Measurements from ENCODE around the gene UBQLN1. TPM values are rescaled to one million over a fixed set of nuclear protein-coding genes. Genes with fewer than 3 reads are reported as not detected.

UBQLN1 gene
- total and polyA plus RNA-seq, 7 donors, result 89.3 to 237 (median 151) TPM

DNA sequence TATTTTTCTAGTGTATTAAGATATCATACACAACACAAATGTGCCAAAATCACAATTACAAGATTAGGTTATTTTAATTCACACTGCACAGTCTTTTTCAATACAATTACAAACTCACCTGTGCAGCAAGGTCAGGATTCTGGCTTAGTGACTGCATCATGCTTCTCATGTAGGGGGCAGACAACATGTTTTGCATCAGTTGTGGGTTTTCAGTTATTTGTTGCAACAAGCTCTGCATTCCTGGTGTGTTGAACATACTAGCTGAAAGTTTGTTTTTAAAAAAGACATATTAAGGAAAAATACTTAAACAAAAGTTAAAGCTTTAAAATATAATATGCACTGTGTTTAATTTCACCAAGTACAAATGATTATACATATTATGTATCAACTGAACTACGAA is 38.7 kb downstream of the UBQLN1 start:
- ATAC-seq (no peak), DNase-seq (no peak)
- Histone ChIP-seq H3K27me3 (ENCODE audit: insufficient read depth in 3 of 3, low read length in 2 of 3) (no peaks in the 10 kb centered on the region), H3K4me3 (no peak overlapping the region), H3K27ac (no peak overlapping the region), H3K4me1 (no peaks in the 10 kb centered on the region), H3K36me3 (ENCODE audit: insufficient read depth in 1 of 2, low read depth in 1 of 2) (peaks cover 5 to 97% of the 10 kb centered on the region in 2 donors), H3K9me3 (no peaks in the 10 kb centered on the region)
- intact Hi-C loops (cut with DNase I), result no loop called here
- TF ChIP-seq CTCF (IDR thresholded peaks at IDR 0.05), result no peak
- 98 to 100% (median 100%) methylated on average over 1 of the region's 1 CpG for WGBS, 3 donors

DNA sequence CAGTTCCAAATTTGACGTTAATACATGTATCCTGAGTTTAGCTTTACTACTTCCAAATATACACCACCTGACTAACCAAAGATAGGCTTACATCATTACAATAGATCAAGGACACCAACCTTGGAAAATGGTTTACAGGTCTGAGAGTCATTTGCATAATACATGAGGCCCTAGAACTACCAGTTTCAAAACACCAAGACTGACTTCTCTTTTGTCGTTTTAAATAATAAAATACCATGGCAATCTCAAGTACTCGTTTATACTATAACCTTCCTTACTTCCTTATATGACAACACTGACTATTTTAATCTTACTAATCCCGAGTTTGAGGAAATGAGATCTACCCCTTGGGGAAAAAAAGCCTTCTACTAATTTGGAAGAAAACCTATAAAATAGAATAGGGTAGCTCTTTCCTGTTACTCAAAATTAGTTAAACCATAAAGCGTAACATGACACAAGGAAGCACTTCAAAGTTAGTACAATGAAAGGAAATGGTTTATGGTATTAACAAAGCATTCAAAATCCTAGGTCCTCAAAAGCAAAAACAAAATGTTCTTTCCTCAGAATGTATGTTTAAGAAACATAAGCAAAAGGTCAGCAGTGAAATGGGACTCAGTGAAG is 42.1 kb downstream of the UBQLN1 start:
- no peak overlapping the region for H3K4me3 ChIP-seq
- no peak for DNase-seq
- TF ChIP-seq CTCF (IDR thresholded peaks at IDR 0.05), result no peak
- peak in 1 of 4 donors; percentile 8 for ATAC-seq
- no peak overlapping the region for H3K27ac ChIP-seq
- 46 to 58% (median 54%) methylated on average over 5 of the region's 5 CpGs for WGBS, 3 donors
- H3K9me3 ChIP-seq, result no peaks in the 10 kb centered on the region
- peaks cover 4 to 99% of the 10 kb centered on the region in 2 donors for H3K36me3 ChIP-seq (ENCODE audit: insufficient read depth in 1 of 2, low read depth in 1 of 2)
- intact Hi-C loops (cut with DNase I), result no loop called here
- H3K27me3 ChIP-seq (ENCODE audit: insufficient read depth in 3 of 3, low read length in 2 of 3), result no peaks in the 10 kb centered on the region
- no peaks in the 10 kb centered on the region for H3K4me1 ChIP-seq

DNA sequence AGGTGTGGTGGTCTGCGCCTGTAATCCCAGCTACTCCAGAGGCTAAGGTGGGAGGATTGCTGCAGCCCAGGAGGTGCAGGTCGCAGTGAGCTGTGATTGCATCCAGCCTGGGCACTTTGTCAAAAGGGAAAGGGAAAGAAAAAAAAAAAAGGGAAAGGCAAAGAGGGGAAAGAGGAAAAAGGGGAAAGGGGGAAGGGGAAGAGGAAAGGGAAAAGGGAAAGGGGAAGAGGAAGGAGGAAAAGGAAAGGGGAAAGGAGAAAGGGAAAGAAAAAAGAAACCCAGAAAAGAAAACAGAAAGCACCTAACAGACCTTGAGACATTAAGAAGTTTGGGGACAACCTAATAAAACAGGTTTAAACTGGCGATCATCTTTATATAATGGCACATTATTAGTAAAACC is 44.8 kb downstream of the UBQLN1 start:
- intact Hi-C loops (cut with DNase I), result no loop called here
- H3K27me3 ChIP-seq (ENCODE audit: insufficient read depth in 3 of 3, low read length in 2 of 3), result no peaks in the 10 kb centered on the region
- H3K36me3 ChIP-seq (ENCODE audit: insufficient read depth in 1 of 2, low read depth in 1 of 2), result peaks cover 12 to 99% of the 10 kb centered on the region in 2 donors
- no peaks in the 10 kb centered on the region for H3K4me1 ChIP-seq
- DNase-seq (no peak), ATAC-seq (no peak)
- WGBS, 3 donors, result 94 to 98% (median 96%) methylated on average over 3 of the region's 3 CpGs
- no peak overlapping the region for H3K27ac ChIP-seq
- no peak overlapping the region for H3K4me3 ChIP-seq
- no peak for TF ChIP-seq CTCF (IDR thresholded peaks at IDR 0.05)
- no peaks in the 10 kb centered on the region for H3K9me3 ChIP-seq

DNA sequence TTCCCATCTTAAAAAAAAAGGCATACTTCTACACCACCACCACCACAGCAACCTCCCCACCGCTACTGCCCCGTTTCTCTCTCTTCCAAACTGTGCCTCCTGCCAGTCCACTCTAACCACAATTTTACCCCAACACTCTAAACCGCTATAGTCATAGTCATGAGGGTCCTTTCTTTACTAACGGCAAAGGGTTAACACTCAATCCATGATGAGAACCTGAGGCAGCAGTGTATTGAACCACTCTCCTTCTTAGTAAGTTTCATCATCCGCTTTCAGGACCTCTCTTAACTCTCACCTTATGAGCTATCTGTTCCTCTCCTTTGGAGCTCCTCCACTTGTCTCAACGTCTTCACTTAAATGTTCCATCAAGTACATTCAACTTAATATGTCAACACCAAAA is 50.8 kb downstream of the UBQLN1 start:
- intact Hi-C loops (cut with DNase I), result no loop called here
- no peaks in the 10 kb centered on the region for H3K4me1 ChIP-seq
- DNase-seq (no peak), ATAC-seq (no peak)
- 87 to 94% (median 87%) methylated on average over 6 of the region's 6 CpGs for WGBS, 3 donors
- no peak overlapping the region for H3K27ac ChIP-seq
- H3K36me3 ChIP-seq (ENCODE audit: insufficient read depth in 1 of 2, low read depth in 1 of 2), result peaks cover 27 to 99% of the 10 kb centered on the region in 2 donors
- no peak for TF ChIP-seq CTCF (IDR thresholded peaks at IDR 0.05)
- no peak overlapping the region for H3K4me3 ChIP-seq
- no peaks in the 10 kb centered on the region for H3K27me3 ChIP-seq (ENCODE audit: insufficient read depth in 3 of 3, low read length in 2 of 3)
- no peaks in the 10 kb centered on the region for H3K9me3 ChIP-seq
